ENCODE data around the gene RSRP1.

GRCh38 chr1:25212725-25213124, 34.5 kb downstream of the RSRP1 start:
- TF ChIP-seq CTCF (IDR thresholded peaks at IDR 0.05) (no peak), EZH2 (IDR thresholded peaks at IDR 0.05; ENCODE audit: borderline replicate concordance, insufficient read depth, low read depth, low read length, poor library complexity, severe bottlenecking) (no peak)
